Stimulated activated CD8-positive, alpha-beta memory T cell treated with anti-CD3 and anti-CD28 coated beads, Interleukin-12 subunit alpha, Interleukin-12 subunit beta, amount 100 ng/mL, for 24 hours (primary cell): ENCODE measurements around the gene AGK.
"Not testable (repeated sequence)": the region's sequence is repeated elsewhere in the genome, so short reads cannot be mapped to it uniquely, and the experiment has no call there.

Experiments
- DNase-seq: peaks from one replicate; pipeline ENCODE4 v3.0.0-alpha.2; 2020; ENCODE audit errors: extremely low read depth

The AGK gene

GRCh38 chr7:141557360-141557759 is 6.2 kb downstream of the AGK start:
- DNase-seq = no peak

DNA sequence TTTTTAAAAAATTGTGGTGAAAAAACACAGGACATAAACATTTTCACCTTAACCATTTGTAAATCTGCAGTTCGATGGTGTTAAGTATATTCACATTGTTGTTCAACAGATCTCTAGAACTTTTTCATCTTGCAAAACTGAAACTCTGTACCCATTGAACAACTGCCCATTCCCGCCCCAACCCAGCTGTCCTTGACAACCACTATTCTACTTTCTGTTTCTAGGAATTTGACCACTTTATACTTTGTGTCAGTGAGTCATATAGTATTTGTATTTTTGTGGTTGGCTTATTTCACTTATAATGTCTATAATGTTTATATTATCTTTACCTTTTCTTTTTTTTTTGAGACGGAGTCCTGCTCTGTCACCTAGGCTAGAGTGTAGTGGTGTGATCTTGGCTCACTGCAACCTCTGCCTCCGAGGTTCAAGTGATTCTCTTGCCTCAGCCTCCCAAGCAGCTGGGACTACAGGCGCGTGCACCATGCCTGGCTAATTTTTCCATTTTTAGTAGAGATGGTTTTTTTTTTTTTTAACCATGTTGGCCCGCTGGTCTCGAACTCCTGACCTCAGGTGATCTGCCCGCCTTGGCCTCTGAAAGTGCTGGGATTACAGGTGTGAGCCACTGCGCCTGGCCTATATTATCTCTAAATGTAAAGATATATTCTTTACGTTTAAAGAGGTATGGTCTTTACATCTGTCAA is 6.8 kb downstream of the AGK start:
- not testable (repeated sequence) for DNase-seq

GRCh38 chr7:141558544-141559183 is 7.5 kb downstream of the AGK start:
- DNase-seq = no peak

GRCh38 chr7:141559961-141560360 is 8.8 kb downstream of the AGK start:
- no peak for DNase-seq

GRCh38 chr7:141562036-141562435 is 10.8 kb downstream of the AGK start:
- no peak for DNase-seq

- DNase-seq = no peak
Measured at GRCh38 chr7:141562543-141562942, 11.3 kb downstream of the AGK start.

DNA sequence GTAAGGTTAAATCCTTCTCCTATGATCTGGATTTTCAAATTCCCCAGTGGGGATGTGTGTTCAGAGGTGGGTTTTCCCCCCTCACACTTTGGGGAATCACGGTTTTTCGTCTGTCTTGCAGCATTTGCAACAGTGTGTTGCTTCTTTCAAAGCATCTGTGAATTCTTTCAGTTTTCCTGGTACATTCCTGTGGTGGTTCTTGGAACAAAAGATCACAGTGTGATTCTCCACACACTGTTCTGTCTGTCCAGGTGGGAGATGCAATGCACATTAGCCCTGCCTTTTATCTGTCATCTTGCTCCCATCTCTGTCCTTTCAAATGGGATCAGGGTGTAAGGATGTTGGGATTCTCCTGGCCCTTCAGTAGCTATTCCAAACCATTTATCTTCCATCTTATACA is 11.8 kb downstream of the AGK start:
- DNase-seq = no peak

GRCh38 chr7:141563956-141564623 is 12.9 kb downstream of the AGK start:
- no peak for DNase-seq

DNA sequence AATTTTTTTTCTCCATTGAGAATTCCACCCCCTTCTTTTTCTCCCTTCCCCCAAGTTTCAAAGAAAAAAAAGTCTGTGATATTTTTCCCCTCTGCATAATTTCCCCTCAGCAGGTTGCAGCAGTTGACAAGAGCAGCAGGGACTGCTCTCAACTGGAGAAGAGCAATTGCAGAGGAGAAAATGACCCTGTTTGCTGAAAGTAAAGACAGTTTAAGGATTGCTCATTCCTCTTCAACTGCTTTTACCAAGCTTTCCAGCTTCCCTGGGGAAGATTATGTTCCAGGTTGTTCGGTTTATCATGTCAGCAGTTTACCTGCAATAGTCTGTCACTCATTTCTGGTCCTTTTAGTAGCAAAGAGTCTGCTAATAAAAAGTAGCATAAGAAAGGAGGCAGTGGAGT is 16.2 kb downstream of the AGK start:
- DNase-seq = no peak

- no peak for DNase-seq
Measured at GRCh38 chr7:141568227-141568626, 17.0 kb downstream of the AGK start.

- DNase-seq = no peak
Measured at GRCh38 chr7:141571059-141571458, 19.8 kb downstream of the AGK start.

- no peak for DNase-seq
Measured at GRCh38 chr7:141572175-141572574, 21.0 kb downstream of the AGK start.

DNA sequence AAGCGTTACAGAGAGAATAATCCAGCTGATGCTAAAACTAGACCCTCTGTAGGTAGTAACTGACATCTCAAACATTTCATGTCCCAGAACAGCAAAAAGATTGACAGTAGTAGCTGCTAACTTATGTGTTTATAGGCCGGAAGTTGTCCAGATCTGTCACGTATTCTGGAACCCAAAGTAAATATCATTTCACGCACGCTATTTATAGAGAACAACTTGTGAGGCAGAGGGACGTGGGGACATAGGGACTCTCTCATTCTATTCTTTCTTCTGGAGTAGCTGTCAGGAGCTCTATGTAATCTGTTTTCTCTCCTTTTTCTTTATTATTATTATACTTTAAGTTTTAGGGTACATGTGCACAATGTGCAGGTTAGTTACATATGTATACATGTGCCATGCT is 22.3 kb downstream of the AGK start:
- no peak for DNase-seq

DNA sequence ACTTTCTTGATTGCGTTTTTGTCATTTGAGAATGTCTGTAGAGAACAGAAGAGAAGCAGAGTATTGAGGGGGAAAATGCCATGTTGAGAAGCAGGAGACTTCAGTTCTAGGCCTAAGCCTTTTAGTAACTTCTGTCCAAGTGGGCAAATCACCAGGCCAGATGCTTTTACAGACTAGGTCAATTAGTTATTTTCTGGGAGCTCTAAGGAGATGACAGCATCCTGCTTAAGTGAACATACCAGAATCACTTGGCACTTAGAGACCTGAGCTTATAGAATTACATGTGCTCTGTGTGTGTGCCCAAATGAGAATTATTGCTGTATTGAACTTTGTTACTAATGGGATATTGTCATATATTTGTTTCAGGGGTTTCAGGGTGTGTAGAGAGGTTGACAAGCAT is 24.0 kb downstream of the AGK start:
- no peak for DNase-seq

DNA sequence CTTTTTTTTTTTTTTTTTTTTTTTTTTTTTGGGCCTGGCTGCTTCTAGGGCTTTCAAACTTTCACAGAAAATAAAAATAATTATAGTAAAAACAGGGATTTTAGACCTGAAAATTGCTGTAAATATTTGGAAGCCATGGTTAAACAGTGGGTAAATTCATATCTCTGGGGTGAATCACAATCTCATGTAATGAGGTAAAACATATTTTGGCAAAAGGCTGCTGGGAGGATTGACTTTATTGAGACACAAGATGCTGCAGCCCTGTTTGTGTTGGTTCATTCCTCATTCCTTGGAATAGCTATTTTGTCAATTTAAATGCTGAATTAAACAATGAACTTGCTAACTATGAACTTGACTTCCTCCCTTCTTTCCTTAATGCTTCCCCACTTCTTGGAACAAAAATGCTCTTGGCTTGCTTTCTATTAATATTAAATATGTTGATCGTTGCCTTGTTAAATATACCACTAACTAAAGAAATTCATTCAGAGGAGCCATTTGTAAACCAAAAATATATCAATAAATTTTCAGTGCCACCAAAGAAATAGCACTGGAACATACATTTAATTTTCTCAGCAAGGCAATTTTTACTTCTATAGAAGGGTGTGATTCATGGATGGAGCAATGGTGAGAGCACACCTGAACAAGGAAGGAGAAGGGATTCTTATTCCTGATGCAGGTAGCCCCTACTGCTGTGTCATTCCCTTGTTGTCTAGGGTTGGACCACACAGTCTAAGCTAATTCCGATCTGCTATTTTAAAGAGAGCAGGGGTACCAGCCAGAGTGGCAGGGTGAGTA is 24.6 kb downstream of the AGK start:
- DNase-seq = no peak

DNA sequence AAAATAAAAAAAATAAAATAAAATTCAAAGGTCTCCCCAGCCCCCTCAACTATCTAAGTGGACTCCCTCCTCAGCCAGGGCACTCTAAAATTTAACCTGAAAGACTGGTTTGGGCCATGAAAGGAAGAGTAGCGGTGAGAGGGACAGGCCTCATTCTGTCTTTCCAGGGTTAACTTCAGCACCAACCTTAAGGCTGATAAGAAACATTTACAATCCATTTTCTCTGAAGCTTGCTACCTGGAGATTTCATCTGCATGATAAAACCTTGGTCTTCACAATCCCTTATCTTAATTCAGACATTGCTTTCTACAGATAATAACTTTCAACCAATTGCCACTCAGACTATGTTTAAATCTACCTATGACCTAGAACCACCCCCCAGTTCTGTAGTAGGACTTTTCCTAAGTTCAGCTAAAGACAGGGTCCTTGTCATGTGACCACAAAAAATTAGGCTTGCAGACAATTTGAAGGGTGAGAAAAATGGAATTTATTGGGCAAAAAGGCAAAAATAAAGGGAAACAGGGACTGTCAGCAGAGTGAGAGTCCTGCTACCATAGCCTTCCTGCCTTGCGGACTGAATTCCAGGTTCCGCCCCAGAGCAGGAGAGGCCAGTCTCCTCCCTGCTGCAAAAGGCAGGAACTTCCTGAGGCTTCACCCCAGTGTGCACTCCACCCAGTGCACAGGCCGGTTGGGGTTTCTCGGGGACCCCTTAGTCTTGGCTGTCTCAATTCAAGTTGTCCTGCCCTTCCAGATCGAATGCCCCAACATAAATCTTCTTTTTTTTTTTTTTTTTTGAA is 26.0 kb downstream of the AGK start:
- DNase-seq = no peak

DNA sequence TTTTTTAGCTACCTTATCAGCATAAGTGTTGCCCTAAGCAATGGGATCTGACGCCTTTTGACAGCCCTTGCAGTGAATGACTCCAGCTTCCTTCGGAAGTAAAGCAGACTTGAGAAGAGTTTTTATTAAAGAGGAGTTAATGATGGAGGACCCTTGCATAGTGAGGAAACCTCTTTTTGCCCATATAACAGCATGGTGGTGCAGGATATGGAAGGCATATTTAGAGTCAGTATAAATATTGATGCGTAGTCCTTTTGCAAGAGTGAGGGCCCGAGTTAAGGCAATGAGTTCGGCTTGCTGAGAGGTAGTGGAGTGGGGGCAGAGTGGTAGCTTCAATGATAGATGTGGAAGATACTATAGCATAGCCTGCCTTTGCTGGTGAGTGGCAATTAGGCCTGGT is 28.7 kb downstream of the AGK start:
- DNase-seq = not testable (repeated sequence)

DNA sequence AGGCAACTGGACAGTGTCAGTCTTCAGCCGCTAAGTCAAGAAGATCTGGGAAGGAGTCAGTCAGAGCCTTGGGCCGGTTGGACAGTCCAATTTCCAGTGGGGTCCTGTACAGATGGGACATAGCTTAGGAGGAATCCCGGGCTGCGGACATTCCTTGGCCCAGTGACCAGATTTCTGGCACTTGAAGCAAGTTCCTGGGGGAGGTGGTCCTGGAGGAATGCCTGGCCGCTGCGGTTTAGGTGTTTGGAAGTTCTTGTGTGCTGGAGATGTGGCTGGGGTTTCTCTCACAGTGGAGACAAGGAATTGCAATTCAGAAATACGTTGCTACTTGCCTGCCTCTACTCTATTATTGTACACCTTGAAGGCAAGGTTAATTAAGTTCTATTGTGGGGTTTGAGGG is 30.9 kb downstream of the AGK start:
- not testable (repeated sequence) for DNase-seq

- DNase-seq = no peak
Measured at GRCh38 chr7:141584935-141585334, 33.7 kb downstream of the AGK start.

DNA sequence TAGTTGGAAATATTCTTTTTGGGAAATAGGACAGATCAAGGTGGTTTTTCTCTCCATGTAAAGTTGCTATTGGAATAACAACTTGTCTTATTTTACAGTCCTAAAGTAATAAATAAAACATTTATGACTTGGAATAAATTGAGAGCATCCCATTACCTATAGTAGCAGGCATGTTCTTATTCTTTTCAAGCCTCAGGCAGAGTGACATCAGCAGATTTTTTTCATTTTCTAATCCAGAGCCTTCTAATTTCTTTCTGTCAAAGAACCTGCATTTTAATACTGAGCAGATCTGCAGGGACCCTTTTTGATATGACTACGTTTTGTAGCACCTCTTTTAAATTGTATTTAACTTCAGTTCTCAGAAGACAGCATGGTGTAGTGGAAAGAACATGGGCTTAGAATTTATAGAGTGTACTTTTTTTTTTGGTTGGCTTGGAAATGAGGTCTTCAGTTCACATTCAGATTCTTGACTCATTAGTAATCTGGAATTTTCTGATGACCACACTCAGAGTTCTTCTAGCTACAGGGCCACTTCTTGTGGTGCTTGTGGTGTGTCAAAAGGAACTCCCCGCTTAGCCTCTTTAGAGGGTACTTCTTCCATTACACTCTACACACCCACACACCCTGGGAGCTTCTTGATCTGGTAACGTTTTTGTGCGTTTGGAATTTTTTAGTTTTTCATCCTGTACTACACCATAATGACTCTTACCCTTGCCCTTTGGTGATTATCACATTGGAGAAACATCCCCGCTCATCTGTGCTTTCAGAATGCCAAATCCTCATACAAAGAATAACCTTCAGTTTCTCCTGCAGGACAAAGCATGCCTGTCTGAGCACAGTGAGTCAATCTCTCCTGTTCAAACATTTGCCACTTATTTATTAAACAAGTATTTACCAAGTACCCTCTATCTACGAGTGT is 34.6 kb downstream of the AGK start:
- DNase-seq = peak; percentile 43
